Glomerular endothelial cell (primary cell): ENCODE data around the gene TMEM54. TPM values are rescaled to one million over a fixed set of nuclear protein-coding genes. Genes with fewer than 3 reads are reported as not detected.

Source experiments
- DNase-seq: peaks from one replicate; pipeline ENCODE4 v3.0.0-alpha.2; 2011; ENCODE audit warnings: low read depth, low spot score; ENCODE audit errors: extremely low read depth
- total RNA-seq: library from RNA; depleted of rRNA; stranded (reverse); fragments of >200 nt; gene quantifications from 2 replicates; pipeline ENCODE4 v1.2.3, GENCODE V29; 2015

Gene TMEM54
- total RNA-seq, 1 donor from 2014 or later, result 45.4 TPM

DNA sequence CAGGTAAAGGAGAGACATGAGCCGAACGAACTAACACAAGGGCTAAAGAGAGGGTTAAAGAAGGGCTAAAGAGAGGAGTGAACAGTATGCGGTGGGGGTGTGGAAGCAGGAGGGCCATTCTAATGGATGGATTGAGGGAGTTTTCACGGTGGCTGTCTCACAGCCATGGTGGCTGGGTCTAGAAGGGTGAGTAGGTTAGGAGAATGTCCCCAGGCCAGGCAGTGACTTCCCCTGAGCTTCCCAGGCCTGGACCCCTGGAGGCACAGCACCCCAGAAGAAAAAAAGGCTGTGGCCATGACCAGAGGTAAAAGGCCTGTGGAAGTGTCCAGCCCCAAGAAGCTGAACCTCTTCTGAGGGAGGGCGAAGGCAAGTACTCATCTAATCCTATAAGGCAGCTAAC lies 34.0 kb downstream of the TMEM54 start:
- no peak for DNase-seq

DNA sequence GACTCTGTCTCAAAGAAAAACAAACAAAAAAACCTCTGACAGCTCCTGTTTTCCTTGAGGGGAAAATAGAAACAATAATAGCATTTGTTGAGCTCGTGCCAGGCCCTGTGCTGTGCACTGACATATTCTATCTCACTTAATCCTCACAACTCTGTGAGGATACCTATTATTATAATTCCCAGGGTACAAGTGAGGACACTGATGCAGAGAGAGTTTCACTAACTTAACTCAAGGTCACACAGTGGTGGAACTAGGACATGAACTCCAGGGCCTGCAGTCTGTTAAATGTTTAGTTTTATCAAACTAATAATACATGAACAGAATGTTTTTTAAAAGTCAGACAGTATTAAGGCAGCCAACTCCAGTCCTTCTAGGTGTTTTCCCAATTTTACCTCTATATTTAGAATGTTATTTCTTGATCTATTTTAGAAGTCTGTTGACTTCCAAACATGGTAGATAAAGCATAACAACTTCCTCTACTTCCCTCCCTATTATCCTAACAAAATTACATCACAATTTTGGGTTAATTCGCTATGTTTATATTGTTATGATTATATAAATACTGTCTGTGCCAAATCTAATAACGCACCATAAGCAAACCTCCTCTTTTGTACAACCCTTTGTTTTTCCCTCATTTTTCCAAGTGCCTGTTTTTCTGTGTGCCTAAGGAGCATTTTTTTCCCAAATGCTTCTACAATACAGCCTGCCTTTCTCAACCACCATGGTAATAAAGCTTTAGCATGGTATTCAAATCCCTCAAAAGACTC lies 35.4 kb downstream of the TMEM54 start:
- DNase-seq, result no peak

DNA sequence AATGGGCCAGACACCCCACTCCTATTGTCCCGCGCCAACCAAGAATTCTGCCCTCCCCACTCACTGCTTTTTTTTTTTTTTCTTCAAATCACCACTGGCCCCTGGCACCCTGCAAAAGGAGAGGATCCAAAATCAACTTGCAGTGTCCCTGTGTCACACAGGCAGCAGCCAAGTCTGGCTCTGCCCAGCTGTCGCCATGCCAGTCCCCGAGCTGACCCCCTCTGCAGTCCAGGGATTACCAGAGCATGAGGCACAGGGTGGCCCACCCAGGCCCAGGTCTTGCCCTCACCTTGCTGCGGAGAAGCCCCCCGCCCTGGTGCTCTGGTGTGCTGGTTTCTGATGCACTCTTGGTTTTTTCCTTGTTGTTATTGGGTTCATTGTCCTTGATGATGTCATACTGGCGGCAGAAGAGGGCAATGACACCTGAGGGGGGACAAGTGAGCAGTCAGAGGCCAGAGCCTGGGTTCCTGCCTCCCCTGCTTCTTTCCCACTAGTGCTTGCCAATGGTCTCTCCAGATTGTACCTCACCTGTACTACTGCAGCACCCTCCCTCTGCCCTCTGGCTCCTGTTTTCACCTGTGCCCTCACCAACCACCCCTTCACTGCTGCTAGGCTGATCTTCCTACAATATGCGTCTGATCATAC lies 36.7 kb downstream of the TMEM54 start:
- no peak for DNase-seq

DNA sequence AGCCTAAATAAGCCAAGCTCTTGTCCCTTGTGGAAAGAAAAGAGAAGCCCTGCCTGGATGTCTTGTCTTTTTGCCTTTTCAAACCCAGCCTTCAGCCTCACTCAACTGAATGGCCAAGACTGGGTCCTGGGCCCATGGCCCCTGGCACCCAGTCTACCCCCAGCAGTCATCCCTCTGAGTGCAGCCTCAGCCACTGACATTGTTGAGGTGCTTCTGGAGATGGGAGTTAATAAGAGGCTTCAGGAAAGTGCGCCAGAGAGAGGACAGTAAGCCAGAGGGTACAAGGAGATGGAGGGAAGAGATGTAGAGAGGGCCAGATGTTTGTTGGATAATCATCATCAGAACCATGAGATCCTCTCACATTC lies 37.3 kb downstream of the TMEM54 start:
- no peak for DNase-seq

DNA sequence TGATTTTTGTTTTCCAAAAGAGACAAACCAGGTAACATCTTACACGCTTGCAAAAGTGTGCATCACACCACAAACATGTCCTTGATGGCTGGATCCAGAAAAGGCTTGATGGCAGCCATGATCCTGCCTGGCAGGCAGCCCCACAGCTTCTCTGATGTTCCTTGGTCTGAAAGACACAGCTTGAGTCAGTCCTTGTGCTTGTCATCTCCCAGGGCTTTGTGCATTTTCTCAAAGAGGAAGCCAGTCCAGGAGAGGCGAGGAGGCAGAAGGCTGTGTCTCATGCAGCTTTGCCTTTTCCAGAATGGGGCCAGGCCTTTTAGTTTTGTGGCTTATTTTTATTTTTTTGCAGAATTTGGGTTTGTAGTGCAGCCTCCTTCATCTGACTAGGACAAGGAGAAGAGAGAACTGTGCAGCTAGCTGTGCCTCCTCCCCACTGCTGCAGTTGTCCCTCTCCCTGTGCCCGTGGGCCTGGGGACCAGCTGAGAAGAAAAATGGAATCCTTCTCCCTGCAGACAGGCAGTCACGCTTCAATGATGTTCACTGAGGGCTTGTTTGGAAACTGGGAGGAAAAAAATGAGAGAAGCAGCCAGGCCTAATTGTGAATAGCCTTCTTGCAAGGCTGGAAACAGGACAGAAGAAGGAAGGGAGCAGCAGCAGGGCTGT lies 37.8 kb downstream of the TMEM54 start:
- no peak for DNase-seq

DNA sequence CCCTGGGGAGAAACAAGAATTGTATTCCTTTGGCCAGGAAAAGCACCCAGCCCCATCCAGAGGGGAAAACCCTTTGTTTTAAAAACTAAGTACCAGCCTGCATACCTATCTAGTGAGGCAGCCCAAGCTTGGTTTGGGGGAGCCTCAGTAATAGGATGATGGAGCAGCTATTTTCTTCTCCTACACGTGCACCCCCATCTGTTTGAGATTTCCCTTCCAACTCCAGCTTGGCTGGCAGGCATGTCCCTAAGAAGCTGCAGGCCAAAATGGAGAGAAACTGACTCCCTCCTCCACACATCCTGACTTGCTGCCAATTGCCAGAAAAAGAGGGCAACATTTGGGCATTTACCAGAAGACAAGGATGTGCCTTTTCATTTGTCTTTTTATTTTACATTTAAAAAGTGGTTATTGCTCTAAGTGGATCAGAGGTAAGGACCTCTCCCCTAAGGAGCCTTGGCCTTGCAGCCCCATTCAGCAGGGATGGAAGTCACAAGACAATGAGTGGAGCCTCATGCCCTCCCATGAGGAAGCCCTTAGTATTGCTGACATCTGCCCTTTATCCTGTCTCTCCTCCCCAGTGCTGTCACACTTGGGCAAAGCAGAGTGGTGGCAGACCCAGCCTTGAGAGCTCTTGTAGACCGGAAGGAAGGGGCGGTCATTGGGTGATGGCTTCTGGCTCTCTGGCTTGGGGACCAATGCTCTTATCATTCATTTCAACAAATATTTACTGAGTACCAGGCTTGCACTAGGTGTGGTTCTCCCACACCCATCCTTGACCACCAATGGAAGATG lies 39.1 kb downstream of the TMEM54 start:
- DNase-seq, result no peak

DNA sequence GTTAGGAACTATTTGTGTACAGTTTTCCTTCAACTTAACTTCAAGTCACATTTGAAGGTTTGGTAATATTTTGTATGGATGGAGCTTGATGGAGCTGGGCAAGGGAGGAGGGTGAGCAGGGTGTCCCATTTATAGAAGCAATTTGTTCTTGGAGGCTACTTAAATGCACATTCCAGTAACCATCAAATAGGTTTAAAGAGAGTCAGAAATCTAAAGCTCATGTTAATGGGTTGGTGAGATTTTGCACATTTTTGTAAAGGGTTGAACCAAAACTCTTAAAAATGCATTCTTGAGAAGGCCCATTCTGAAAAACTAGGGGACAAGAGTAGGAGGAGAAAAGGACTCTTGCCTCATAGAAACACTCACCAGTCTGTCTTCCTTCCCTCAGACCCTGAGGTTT lies 40.6 kb downstream of the TMEM54 start:
- no peak for DNase-seq

DNA sequence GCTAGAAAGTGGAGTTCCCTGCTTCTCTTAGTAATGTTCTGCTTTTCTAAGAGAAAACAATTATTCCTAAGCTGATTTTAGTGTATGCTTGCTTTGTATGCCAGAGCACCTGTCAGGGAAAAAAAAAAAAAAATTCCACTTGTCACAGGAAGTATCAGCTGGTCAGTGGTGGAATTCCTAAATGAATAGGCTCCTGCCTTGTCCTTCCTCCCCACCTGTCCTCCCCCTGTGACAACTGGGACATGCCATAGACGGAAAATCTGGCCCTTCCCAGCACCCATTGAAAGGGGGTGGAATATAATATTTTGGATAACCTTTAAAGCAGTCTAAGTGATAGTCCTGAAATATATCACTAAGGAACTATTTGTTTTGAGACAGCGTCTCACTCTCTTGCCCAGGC lies 41.3 kb downstream of the TMEM54 start:
- DNase-seq, result no peak

DNA sequence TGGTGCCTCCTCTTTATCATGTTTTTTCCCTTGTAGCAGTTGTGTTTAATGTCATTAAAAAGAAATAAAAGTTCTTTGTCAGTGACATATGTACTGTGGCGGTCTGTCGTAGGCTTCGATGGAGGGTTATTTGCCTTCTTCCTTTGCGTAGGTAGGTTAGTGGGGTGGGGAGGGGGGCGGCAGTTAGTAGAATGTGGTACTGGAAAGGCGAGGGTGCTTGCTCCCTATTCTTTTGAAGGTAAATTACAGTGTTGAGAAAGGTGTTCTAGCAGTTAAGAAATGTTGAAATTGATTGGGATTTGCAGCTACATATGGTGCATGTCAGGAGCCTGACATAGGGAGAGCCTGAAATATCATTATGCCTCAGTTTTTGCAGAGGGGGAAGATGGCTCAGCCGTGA lies 42.4 kb downstream of the TMEM54 start:
- DNase-seq, result no peak

DNA sequence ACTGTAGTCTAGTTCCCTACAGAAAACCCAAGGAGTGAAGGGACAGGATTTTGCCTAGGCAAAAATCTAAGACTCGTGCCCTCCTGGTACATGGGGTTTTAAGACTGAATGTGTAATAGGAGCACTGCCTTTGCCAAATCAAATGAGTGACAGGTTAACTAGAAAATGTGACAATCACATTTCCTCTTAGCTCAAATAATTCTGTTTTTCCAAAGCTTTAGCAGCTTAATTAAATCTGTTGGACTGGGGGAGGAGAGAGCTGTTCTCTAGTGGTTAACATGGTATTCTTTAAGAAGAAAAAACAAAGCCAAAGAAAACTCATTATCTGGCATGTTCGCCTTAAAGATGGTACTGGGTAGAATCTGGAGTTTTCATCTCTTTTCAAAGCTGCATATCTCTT lies 43.1 kb downstream of the TMEM54 start:
- no peak for DNase-seq

DNA sequence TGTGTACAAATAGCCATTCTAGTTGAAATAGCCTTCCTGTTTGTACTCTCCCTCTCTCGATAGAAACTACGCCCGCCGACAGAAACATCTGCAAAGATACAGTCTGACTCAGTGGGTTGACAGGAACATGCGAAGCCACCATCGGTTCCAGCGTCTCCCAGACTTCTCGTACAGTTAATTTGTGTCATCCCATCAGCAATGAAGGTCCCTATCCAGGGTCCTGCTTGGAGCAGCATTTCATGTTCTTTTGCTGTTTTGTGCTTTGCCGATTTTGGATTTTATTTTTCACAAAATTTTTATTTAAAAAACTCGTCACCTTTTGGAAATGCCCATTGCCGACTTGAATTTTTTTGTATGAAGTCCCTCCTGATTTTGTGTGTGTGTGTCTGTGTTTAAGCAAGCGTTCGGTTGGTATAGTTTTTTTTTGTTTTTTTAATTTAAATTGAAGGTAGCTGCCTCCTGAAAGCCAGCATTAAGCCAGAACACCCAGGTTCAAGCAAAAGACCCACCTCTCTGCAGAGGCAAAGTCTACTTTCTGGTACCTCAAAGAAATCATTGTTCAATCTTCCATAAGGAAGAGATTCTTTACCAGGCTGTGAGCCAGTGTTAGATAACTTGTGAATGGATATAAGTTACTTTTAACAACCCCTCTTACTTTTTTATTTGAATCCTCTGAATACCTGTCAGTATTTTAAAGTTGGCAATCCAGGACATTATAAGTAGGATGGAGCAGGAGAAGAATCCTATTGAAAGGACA lies 45.1 kb downstream of the TMEM54 start:
- no peak for DNase-seq

DNA sequence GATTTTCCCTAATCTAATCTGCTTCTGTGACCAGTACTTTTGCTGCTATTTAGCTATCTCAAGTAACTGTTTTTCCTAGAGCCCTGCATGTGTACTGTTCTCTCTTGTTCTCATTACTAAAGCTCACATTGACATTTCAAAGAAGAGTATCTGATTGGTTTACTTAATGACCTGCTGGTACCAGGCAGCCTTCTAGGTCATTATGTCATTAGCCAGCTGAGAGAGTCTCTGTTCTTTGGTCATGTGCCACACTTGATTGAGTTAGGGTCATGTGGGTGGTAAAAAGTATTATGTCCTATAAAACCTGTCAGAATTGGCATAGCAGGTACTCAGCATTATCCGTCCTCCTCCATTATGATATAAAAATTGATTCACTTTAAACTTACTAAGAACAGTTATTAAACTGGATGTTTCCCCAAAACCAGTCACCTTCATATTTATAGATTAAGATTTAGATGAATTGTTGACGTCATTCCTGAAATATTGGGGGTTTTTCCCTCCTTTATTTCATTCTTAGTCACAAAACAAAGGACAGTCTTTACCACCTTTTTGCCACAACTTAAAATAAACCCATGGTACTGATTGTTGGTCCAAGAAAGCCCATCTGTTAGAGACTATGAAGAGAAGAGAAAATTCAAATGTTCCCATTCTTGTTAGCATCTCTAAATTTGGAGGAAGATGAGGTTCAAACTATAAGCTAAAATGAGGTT lies 52.7 kb downstream of the TMEM54 start:
- DNase-seq, result no peak

Other genes with a start within 250 kb of the TMEM54 start
- 17.6 and 23.9 TPM in 2 replicates for gene SYNC, start 198.6 kb downstream of the TMEM54 start, total RNA-seq
- gene YARS1, start 84.0 kb downstream of the TMEM54 start, total RNA-seq, result 60.7 and 74.8 TPM in 2 replicates
- gene S100PBP, start 83.7 kb downstream of the TMEM54 start, total RNA-seq, result 18.9 and 40.8 TPM in 2 replicates
- gene FNDC5, start 30.5 kb downstream of the TMEM54 start, total RNA-seq, result 0.99 TPM in 1 of 2 replicates, not detected in the other
- gene HPCA, start 14.9 kb downstream of the TMEM54 start, total RNA-seq, result not detected in 2 replicates
- 37.7 and 49.0 TPM in 2 replicates for gene RNF19B, start 63.4 kb upstream of the TMEM54 start, total RNA-seq
- gene AK2, start 135.5 kb upstream of the TMEM54 start, total RNA-seq, result 112 and 151 TPM in 2 replicates
- 4.7 and 5.1 TPM in 2 replicates for gene AZIN2, start 179.8 kb upstream of the TMEM54 start, total RNA-seq